NCI-H2107 treated with DMSO at 0.1 percent for 48 hours (cell line): ENCODE measurements around the gene LRGUK.
A peak's percentile ranks its signal among the peaks of the same experiment; 100 is the strongest.

Experiments used
- DNase-seq: peaks from one replicate; lab custom pipeline; 2025; ENCODE audit not compliant: unreplicated experiment; lab: John Stamatoyannopoulos, UW

LRGUK gene

DNA sequence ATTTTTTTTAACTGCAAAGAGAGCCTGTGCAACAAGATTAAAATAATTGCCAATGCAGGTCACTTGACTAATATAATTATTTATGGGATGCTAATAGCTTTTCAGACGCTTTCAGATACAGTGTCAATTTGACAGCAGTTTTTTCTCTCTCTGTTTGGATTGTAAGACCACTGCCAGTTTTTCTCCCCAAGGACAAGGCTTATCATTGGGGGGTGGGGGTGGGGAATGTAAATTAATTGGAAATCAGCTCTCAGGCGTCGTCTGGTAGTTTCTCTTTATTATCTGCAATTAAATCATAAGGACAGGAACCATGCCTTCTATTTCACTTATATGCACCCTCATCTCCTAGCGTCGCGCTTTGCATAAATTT lies 559 bp upstream of the LRGUK start:
- no peak for DNase-seq

DNA sequence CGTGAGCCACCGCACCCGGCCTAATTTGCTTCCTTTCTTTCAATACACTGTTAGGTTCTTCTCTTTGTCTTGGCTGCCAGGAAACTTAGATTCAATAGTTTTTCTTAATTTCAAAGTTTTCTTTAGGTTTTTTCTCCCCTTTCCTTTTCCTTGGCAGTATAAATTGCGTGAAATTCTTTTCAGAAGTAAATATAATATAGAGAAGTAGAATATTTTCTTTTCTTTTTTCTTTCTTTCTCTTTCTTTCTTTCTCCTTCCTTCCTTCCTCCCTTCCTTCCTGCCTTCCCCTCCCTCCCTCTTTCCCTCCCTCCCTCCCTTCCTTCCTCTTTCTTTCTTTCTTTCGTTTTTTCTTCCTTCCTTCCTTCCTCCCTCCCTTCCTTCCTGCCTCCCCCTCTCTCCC lies 1.7 kb downstream of the LRGUK start:
- no peak for DNase-seq

DNA sequence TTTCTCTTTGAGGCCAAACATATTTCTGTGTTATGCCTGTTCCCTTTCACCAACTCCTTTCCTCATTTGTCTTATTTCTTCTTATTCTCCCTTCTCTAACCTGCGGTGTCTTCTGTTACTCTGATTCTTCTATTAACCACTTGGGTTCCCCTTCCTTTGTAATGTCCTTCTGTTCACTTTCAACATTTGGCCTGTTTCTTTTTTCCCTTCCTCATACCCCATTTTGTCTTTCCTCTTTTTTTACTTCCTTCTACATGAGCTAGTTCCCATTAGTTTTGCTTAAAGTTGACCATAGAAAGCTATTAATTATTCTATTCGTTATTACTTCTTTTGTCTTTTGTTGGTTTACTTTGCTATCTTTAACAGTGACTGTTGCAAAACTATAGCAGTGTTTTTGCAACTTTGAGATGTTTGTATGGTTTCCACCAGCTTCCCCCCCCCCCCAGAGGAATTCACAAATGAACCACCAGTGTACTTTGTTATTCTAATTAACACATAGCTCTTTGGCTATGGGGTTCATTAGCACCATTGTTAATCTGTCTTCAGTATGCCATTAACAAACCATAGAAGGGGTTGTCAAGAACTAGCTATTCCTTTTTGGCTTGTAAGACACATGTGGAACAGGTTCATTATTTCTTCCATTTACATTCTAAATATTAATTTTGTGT lies 2.9 kb downstream of the LRGUK start:
- DNase-seq: no peak

DNA sequence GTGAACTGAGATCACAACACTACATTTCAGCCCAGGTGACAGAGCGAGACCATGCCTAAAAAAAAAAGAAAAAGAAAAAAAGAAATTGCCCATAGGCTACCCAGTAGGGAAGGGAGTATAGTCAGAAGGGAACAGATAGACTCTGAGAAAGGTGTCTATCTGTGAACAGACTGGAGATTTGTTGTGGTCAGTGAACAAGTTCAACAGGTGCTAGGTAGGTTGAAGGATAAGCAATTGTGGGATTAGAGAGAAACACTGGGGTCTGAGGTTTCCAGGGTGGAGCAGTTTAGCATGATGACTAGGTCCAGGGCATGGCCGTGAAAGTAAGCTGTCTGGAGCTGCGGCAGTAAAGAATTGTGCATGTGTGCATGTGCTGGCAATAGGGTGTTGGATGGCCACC lies 6.9 kb downstream of the LRGUK start:
- DNase-seq: no peak

DNA sequence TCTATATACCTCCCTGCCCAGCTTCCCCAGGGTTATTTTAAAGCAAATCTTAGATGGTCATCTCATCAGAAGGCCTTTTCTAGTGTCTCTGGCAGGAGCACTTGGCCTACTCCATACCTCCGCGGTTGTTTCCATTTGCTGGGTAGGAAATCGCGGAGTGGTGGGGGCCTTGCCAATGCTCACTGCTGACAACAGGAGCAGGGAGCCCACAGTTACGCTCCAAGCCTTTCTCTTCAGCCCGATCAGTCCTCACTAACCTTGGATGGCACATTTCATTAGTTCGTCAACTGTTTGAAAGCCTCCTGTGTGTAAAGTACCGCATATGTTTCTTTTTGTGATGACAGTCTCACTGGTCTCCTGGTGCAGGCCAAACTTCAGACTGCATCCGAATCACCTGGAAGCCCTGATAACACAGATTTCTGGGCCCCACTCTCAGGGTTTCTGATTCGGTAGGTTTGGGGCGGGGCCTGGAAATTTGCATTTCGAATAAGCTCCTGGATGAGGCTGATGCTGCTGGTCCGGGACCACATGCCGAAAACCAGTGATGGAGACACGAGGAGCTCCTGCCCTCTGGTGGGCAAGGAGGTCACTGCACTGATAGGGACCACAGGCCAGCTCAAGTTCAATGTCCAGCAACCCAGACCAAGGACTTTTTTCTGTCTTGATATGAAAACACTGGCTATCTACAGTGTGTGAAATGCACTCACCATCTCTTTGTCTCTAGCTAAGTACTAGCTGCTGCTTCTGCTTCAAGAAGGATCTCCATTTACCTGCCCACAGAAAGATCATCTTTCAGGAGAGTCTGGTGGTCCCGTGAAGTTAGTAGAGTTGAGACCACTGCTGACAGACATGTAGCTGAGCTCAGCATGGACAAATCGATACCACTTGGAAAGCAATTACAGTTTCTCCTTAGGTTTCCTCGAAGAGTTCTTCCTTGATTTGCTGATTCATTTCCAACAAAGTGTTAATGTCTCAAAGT lies 14.0 kb downstream of the LRGUK start:
- peak; percentile 23 for DNase-seq

DNA sequence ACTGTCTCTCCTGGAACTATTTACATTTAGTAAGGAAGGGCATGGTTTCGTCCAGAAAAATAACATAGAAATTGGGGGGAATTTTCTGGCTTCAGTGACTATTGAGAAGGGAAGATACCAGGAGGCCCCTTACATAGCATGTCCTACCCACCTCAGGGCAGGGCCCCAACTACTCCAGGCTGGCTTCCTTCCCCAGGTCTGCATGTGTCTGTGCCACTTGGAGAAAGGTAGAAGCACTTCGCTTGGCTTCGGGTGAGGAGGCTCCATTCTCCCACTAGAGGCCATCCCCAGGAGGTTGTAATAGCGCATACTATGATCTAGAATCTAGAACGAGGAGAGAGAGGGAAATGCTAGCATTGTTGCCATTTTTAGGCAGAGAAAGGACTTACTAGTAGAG lies 14.7 kb downstream of the LRGUK start:
- DNase-seq: no peak

DNA sequence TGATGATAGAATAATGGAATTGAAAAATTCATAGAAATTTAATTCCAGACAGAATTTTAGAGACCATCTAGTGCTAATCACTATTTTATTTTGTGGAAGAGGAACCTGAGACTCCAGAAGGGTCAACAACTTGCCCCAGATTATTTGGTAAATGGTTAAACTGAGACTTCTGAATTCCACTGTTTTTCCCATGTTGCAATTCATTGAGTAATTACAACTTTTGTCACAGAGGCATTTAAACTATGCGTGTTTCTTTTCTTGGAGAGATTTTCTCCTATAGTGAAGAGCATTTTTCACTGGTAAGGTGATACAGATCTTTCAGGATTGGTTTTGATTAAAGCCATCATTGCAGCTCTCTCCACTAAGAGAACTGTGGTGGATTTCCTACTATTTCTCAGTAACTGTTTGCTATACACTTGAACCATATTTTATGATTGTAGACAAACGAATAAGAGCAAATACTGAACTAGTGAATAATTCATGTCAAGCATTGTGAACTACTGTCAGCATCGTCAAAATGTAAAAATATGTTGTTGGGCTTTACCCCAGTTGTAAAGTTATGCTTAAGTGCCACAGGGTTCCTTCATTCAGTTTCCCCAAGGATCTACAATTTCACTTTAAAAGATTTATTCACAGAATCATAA lies 26.5 kb downstream of the LRGUK start:
- no peak for DNase-seq

DNA sequence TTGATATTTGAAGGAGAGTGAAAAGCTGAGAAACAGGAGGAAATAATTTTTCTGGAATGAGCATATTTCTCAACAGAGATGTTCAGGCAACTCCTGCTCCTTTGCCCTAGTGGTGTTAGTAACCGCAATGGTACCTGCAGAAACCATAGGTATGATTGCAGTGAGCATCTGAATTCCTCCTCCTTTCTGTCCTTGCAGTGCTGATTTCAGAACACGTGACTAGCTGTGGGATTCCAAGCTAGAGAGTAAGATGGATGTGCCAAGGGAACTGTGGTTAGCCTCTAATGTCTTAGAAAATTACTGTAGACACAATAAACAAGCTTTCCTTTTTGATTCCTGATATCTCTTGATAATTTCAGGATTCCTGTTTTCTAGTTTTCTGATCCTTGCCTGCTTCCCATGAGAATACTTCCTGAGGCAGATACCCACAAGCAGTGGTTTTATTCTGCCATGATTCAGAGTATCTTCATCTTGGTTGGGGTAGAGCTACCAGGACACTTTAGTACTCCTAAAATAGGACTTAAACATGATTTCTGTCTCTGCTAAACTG lies 27.5 kb downstream of the LRGUK start:
- DNase-seq: no peak

DNA sequence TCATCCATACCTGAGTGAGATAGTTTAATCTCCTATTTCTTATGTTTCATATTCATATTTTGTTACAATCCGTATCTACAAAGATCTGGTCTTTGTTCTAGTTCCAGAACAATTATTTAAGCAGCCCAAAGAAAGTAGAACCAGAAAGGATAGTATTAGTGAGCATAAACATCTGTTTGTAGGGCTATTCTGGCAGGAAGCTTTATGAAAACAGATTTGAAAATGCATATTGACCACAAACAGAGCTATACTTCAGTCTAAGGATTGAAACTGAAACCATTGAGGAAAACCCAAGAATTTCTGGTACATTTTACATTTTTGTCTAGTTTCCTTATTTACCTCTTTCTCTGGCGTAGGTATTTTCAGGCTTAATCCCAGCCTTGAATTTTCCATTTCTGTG lies 28.1 kb downstream of the LRGUK start:
- DNase-seq: no peak

DNA sequence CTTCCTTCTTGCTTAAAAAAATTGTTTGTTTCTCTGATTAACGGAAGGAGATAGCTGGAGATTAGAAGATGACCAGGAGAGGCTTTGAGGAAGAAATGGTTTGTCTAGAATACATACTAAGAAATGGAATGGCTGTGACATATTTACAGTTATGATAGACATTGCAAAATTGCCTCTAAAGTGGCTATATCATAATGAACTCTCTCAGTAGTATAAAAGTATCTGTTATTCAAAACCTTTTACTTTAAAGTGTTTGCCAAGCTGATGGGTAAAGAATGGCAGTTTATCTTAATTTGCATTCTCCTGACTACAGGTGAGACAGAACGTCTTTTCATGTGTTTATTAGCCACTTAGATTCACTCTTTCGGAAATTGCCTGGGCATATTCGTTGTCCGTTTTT lies 28.7 kb downstream of the LRGUK start:
- no peak for DNase-seq

DNA sequence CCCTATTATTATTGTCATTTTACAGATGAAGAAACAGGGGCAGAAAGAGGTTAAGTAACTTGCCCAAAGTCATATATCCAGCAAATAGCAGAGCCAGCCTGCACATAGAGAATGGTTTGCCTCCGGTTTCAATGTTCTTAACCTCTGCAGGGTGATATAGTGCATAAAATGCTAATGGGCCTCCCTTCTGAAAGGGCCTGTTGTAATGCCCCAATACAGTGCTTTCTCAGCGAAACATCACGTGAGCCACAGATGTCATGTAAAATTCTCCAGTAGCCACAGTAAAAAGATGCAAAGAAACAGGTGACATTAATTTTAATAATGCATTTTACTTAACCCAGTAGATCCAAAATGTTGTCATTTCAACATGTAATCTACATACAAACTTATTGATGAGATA lies 38.1 kb downstream of the LRGUK start:
- no peak for DNase-seq

DNA sequence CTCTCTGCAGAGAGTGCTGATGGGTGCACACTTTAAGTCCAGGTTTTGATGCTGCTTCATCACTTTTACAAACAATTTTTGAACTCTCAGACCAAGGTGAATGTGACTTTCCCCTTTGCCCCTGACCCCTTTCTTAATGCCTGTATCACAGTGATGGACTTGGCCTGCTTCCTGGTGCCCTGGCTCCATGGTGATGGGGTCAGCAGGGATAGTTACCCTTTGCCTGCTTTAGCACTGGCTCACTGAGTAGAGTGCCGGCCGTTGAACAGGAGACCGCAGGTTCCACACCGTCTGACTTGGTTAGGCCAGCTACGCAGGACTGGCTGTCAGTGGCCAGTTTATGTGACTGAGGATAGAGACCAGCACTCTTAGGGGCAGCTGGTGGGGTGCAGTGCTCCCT lies 40.1 kb downstream of the LRGUK start:
- DNase-seq: no peak

DNA sequence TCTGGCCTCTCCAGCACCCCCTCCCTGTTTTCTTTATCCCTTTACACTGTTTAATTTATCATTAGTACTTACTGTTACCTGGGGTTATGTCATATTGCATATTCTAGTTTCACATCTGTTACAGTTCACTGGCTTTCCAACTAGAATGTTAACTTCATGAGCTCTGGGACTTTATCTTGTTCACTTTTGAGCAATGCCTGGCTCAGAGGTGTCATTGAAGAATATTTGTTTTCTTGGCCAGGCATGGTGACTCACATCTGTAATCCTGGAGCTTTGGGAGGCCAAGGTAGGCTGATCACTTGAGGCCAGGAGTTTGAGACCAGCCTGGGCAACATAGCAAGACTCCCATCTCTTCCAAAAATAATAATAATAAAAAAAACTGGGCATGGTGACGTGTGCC lies 40.7 kb downstream of the LRGUK start:
- DNase-seq: no peak

DNA sequence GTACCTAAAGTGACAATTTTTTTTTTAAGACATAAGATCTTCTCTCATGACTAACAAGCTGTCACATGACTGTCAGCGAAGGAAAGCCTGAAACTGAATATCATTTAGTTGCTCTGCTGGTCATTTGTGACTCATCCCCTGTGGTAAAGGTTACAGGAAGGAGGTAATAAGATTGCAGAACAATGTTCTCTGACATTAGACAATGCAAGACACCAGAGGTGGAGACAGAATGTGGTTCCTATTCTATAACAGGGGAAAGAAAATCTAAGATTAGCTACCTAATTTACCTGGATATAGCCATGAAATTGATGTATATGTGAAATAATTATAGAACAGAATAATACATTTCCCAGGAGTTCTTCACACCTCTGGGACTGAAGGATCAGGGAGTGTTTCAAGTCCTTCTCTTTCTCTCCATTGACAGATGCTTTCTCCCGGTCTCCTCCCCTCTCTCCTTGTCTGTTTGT lies 47.7 kb downstream of the LRGUK start:
- no peak for DNase-seq

DNA sequence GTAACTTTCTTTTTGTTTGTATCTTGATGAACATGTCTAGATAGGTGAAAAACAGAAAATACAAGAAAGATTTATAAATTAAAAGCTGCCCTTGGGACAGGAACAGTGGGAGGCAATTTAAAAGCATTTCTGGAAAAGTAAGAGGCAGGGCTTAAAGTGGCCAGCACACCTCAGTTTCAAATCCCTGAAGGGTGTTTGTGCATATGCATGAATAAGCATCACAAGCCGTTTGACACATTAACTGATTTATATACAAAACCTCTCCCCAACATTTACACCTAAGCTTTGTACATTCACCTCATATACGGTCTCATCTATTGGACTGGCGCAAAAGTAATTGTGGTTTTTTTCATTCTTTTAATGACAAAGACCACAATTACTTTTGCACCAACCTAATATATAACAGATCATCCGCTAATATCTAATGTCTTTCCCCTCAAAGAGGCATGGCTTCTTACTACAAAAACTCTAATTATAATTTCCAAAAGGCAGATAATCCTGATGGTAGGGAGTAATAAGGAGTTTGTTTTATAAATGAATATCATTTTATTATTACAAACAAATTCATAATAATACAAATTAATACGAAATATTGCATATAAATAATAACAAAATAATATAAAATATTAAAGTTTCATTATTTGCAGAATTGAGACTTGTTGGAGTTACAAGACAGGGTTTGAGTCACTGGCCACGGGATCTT lies 48.3 kb downstream of the LRGUK start:
- DNase-seq: no peak

DNA sequence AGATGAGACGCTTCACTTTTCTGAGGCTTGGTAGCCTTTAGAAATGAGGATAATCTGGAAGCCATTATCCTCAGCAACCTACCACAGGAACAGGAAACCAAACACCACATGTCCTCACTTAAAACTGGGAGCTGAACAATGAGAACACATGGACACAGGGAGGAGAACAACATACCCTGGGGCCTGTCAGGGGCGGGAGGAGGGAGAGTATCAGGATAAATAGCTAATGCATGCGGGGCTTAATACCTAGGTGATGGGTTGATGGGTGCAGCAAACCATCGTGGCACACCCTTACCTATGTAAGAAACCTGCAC lies 48.9 kb downstream of the LRGUK start:
- DNase-seq: no peak

DNA sequence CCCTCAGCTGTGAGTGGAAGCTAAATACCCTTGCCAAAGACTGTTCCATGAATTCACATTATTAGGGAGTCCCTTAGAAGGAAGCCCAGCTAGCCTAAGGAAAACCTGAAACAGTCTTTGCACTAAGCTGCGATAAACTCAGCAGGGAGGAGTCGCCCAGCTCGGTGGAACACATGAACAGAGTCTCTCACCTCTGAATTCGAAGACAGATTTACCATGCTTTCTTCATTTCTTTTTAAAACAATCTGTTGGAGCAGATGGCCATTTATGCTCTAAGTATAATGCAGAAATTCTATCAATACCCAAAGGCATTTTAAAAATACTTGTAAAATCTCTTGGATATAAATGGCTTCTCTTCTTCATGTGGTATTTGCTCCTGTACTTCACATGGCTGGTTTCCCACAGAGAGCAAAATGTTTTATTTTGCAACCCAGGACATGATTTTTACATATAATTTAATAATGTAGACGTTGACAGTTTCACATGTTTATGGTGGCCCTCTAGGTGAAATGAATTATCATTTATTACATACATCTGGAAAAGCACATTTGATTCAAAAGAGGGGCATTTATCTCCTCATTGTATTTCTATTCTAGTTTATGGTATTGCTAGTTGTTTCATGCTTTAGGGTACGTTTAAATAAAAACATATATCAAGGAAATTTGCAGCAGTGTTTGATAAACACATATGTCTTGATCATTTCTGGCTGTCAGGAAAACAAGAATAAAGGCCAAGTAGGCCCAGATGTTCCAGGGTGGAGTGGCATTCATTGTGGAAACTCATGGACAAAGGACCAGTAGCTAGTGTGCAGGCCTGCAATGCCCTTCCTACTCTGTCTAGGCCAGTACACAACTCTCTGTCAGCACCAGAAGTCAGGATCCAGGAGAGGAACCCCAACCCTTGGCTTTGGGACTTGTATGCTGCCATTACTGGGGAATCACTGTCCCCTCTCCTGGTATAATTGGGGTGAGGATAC lies 52.2 kb downstream of the LRGUK start:
- no peak for DNase-seq

DNA sequence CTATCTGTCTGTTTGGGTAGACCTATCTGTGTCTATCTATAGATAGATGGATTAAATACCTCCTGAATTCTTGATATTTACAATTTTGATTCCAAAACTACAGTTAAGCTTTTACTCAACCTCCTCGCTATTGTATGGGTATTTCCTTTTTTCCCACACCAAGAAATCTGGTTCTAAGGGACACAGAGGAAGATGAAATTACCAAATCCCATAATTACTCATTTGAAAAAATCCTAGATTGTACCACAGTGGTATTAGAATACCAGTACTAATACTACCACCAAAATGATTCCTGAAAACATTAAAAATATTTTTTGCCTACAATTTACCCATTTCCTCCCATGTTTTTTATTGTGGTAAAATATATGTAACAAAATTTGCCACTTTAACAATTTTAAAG lies 53.2 kb downstream of the LRGUK start:
- no peak for DNase-seq

DNA sequence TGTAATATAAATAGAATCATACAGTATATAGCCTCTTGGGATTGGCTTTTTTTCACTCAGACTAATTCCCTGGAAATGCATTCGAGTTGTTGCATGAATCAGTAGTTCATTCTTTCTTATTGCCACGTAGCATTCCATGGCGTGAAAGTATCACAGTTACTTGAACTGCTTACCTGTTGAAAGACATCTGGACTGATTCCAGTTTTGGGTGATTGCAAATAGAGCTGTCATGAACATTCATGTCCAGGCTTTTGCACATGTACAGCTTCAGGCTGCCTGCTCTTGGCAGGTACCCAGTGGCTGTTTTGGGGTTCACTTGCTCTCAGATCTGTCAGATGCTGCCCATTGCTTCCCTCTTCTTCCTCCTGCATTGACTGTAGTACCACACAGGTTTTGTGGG lies 54.9 kb downstream of the LRGUK start:
- DNase-seq: no peak

DNA sequence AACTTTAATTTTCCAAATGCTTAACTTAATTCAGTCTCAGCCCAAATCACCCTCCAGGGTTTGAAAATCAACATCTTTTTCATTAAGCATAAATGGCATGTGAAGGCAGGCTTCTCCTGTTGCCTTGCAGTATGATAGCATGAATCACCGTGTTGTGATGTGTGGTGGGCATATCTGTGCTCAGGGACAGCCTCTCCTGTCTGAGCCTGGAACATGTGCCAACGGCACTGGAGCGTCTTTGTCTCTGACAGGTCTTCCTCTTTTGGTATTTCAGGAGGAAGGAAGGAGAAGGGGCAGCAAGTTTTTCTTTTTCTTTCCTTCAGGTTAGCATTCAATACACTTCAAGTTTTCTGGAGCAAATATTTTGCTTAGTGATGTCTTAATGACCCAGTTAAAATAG lies 57.6 kb downstream of the LRGUK start:
- DNase-seq: no peak
